K562 (cell line): Measurements from ENCODE around the gene U2AF1L4. TPM values are rescaled to one million over a fixed set of nuclear protein-coding genes. Genes with fewer than 3 reads are reported as not detected.

Source experiments
- ASH1L ChIP-seq: fragments of 450-650 bp; IDR thresholded peaks from 2 replicates; pipeline ENCODE4 v1.6.1; 2018; ENCODE audit warnings: borderline replicate concordance, mild to moderate bottlenecking, low read depth; ENCODE audit not compliant: partially characterized antibody
- ATF1 ChIP-seq, 2 experiments: fragments of 450-650 bp in 1 of 2; IDR thresholded peaks; 2 replicates each; pipeline ENCODE4 v1.6.1; 2016; ENCODE audit warnings: missing compliant biosample characterization in 1 of 2, missing genetic modification characterization in 1 of 2
- BHLHE40 ChIP-seq: IDR thresholded peaks from 2 replicates; pipeline ENCODE4 v1.6.1; 2011; ENCODE audit warnings: low read length, improper control_type of control experiment
- CAMTA2 ChIP-seq: fragments of 250-450 bp; sonication (Bioruptor Pico); conservative IDR thresholded peaks from 2 replicates; pipeline ENCODE4 v1.5.1; 2022
- FOXA3 ChIP-seq, 2 experiments: fragments of 450-650 bp in 1 of 2; sonication (generic) in 1 of 2; formaldehyde crosslinking; IDR thresholded peaks in 1 of 2; conservative IDR thresholded peaks in 1 of 2; 2 replicates each; pipeline versions ENCODE4 v1.4.0 to v1.8.0; 2020 to 2022; ENCODE audit warnings: mild to moderate bottlenecking in 2 of 2, missing genetic modification reagents in 1 of 2
- FOXO4 ChIP-seq: fragments of 450-650 bp; formaldehyde crosslinking; IDR thresholded peaks from 2 replicates; pipeline ENCODE4 v1.4.0; 2020; ENCODE audit warnings: mild to moderate bottlenecking, moderate library complexity
- FUS ChIP-seq: fragments of 200-400 bp; formaldehyde crosslinking; optimal IDR thresholded peaks from 2 replicates; pipeline ENCODE3; 2017; ENCODE audit warnings: low read depth, low read length
- GABPA ChIP-seq: fragments of 200-800 bp; sonication (Bioruptor generic); conservative IDR thresholded peaks from 2 replicates; pipeline ENCODE4 v1.6.1; 2016; ENCODE audit warnings: low read depth, missing genetic modification characterization, missing compliant biosample characterization
- KDM4B ChIP-seq, 2 experiments: fragments of 450-650 bp in 1 of 2; sonication (generic) in 1 of 2; IDR thresholded peaks; 2 replicates each; pipeline ENCODE4 v1.6.1; 2016 to 2017; ENCODE audit warnings: borderline replicate concordance in 2 of 2, antibody characterized with exemption in 1 of 2, low read depth in 1 of 2, mild to moderate bottlenecking in 1 of 2
- MAZ ChIP-seq, 2 experiments: fragments of 450-650 bp in 1 of 2; sonication (generic) in 1 of 2; formaldehyde crosslinking; IDR thresholded peaks in 1 of 2; conservative IDR thresholded peaks in 1 of 2; 2 replicates each; pipeline versions ENCODE4 v1.4.0 to v1.5.0; 2020; ENCODE audit warnings: mild to moderate bottlenecking in 1 of 2, missing genetic modification reagents in 1 of 2
- NCOA6 ChIP-seq: fragments of 450-650 bp; IDR thresholded peaks from 2 replicates; pipeline ENCODE4 v1.6.1; 2017; ENCODE audit warnings: mild to moderate bottlenecking
- NFXL1 ChIP-seq: fragments of 450-650 bp; formaldehyde crosslinking; IDR thresholded peaks from 2 replicates; pipeline ENCODE4 v1.4.0; 2021; ENCODE audit warnings: mild to moderate bottlenecking
- PHF8 ChIP-seq: fragments of 200-600 bp; sonication (generic); IDR thresholded peaks from 2 replicates; pipeline ENCODE4 v1.6.1; 2012; ENCODE audit warnings: mixed run types, mild to moderate bottlenecking, inconsistent platforms, low read length, moderate library complexity, borderline replicate concordance
- RAD51 ChIP-seq: fragments of 450-650 bp; IDR thresholded peaks from 2 replicates; pipeline ENCODE4 v1.7.1; 2016; ENCODE audit warnings: low read depth, mild to moderate bottlenecking, borderline replicate concordance
- RNF2 ChIP-seq: sonication (generic); IDR thresholded peaks from 2 replicates; pipeline ENCODE4 v1.6.1; 2016
- SMAD3 ChIP-seq: fragments of 450-650 bp; formaldehyde crosslinking; conservative IDR thresholded peaks from 2 replicates; pipeline ENCODE4 v1.4.0; 2020; ENCODE audit warnings: mild to moderate bottlenecking
- SNAPC5 ChIP-seq: fragments of 250-450 bp; sonication (Bioruptor Pico); IDR thresholded peaks from 2 replicates; pipeline ENCODE4 v1.8.0; 2021; ENCODE audit warnings: moderate library complexity, mild to moderate bottlenecking, inconsistent platforms
- STAT5B ChIP-seq: fragments of 250-450 bp; sonication (Bioruptor Pico); IDR thresholded peaks from 2 replicates; pipeline ENCODE4 v1.8.0; 2021; ENCODE audit warnings: mild to moderate bottlenecking, inconsistent platforms
- TAF1 ChIP-seq: IDR thresholded peaks from 2 replicates; pipeline ENCODE4 v1.6.1; 2011; ENCODE audit warnings: mild to moderate bottlenecking, low read length, moderate library complexity; ENCODE audit not compliant: insufficient read depth, control insufficient read depth, severe bottlenecking; ENCODE audit errors: extremely low read depth
- TAF15 ChIP-seq: fragments of 200-400 bp; formaldehyde crosslinking; IDR thresholded peaks from 2 replicates; pipeline ENCODE4 v1.6.1; 2017; ENCODE audit warnings: mild to moderate bottlenecking, low read depth, low read length, moderate library complexity
- XRCC5 ChIP-seq: fragments of 200-400 bp; formaldehyde crosslinking; IDR thresholded peaks from 2 replicates; pipeline ENCODE4 v1.6.1; 2017; ENCODE audit warnings: low read depth, mild to moderate bottlenecking, low read length
- ZBTB12 ChIP-seq: fragments of 250-450 bp; sonication (Bioruptor Pico); IDR thresholded peaks from 2 replicates; pipeline ENCODE4 v1.4.0; 2020
- ZNF140 ChIP-seq: fragments of 250-450 bp; sonication (Bioruptor Pico); IDR thresholded peaks from 2 replicates; pipeline ENCODE4 v1.8.0; 2021; ENCODE audit warnings: moderate library complexity, mild to moderate bottlenecking, inconsistent platforms
- ZNF274 ChIP-seq: IDR thresholded peaks from 2 replicates; pipeline ENCODE4 v1.6.1; 2011; ENCODE audit warnings: low read depth, mild to moderate bottlenecking, low read length, moderate library complexity, borderline replicate concordance
- ZNF695 ChIP-seq: fragments of 450-650 bp; formaldehyde crosslinking; IDR thresholded peaks from 2 replicates; pipeline ENCODE4 v1.4.0; 2020; ENCODE audit warnings: mild to moderate bottlenecking, moderate library complexity
- ZNF830 ChIP-seq: fragments of 250-450 bp; sonication (Bioruptor Pico); IDR thresholded peaks from 2 replicates; pipeline ENCODE4 v1.5.0; 2021; ENCODE audit warnings: mild to moderate bottlenecking
- ZSCAN32 ChIP-seq: fragments of 450-650 bp; formaldehyde crosslinking; IDR thresholded peaks from 2 replicates; pipeline ENCODE4 v1.4.0; 2020; ENCODE audit warnings: mild to moderate bottlenecking, moderate library complexity
- polyA plus RNA-seq, 8 experiments: library from polyadenylated mRNA; depleted of rRNA in 4 of 8; stranded (reverse) in 5 of 8; unstranded in 3 of 8; fragments of >200 nt; fragmentation: Nextera tagmentation in 2 of 8; fragmentation: Illumina TruSeq in 1 of 8; extraction: Ambion mirVana in 2 of 8; extraction: Trizol in 1 of 8; gene quantifications; 2 replicates each; pipeline versions ENCODE4 v1.2.1 to v1.2.3, GENCODE V29; 2011 to 2014; ENCODE audit warnings: inconsistent platforms in 1 of 8, missing spikeins in 1 of 8
- total RNA-seq, 7 experiments: library from RNA; depleted of rRNA in 6 of 7; stranded (reverse); fragments of >200 nt in 6 of 7; fragmentation: Illumina TruSeq in 2 of 7; extraction: Trizol in 2 of 7; gene quantifications; 2 replicates each; pipeline versions ENCODE4 v1.2.1 to v1.2.3, GENCODE V29; 2011 to 2021; ENCODE audit warnings: low replicate concordance in 1 of 7

The U2AF1L4 gene
- total and polyA plus RNA-seq, 9 of the 15 experiments (the other 6 are each of a cell fraction or from before 2014, with no cell fraction given): 8.4 to 19.5 (median 12.6) TPM

DNA sequence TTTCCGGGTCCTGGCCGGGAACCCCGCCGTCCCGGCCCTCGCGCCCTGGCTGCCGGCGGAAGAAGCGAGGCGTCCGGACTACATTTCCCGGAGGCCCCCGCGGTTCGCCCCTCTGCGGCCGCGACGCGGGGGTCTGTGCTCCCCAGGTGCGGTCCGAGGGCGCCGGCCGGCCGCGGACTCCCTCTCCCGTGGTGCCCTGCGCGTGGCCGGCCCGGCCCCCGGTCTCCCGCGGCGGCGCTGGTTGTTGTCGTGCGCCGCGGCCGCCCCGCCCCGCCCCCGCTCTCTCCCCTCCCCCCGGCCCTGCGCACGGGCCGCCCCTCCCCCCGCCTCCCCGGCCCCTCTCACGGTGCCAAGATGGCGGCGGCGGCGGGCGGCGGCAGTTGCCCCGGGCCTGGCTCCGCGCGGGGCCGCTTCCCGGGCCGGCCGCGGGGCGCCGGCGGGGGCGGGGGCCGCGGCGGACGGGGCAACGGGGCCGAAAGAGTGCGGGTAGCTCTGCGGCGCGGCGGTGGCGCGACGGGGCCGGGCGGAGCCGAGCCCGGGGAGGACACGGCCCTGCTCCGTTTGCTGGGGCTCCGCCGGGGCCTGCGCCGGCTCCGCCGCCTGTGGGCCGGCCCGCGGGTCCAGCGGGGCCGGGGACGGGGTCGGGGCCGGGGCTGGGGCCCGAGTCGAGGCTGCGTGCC, 27.4 kb downstream of the U2AF1L4 start, which contains the start of gene KMT2B (continued):
- TF ChIP-seq RAD51 (no peak), MAZ (CRISPR knock-in tag; conservative IDR thresholded peaks at IDR 0.05 in 1 of 2, IDR thresholded peaks at IDR 0.05 in 1 of 2) (peak in 1 of 2 experiments; percentile 10), NFXL1 (CRISPR knock-in tag) (no peak), ZNF695 (CRISPR knock-in tag) (no peak), FUS (no peak), BHLHE40 (no peak), ZBTB12 (peak; percentile 69), TAF15 (no peak), SNAPC5 (CRISPR knock-in tag) (no peak), CAMTA2 (CRISPR knock-in tag) (no peak), PHF8 (peak; percentile 54; the same call in 1 of the 2 replicates), ZNF274 (no peak), ZNF830 (CRISPR knock-in tag) (no peak), GABPA (tag) (peak; percentile 82), NCOA6 (no peak), FOXO4 (CRISPR knock-in tag) (no peak), FOXA3 (CRISPR knock-in tag; conservative IDR thresholded peaks at IDR 0.05 in 1 of 2, IDR thresholded peaks at IDR 0.05 in 1 of 2) (no peak), STAT5B (CRISPR knock-in tag) (no peak), ASH1L (no peak), ZSCAN32 (CRISPR knock-in tag) (no peak), KDM4B (IDR thresholded peaks at IDR 0.05; ENCODE audit: borderline replicate concordance in 2 of 2, low read depth in 1 of 2) (no peak), SMAD3 (CRISPR knock-in tag) (no peak), XRCC5 (no peak), TAF1 (peak; percentile 51), ATF1 (CRISPR knock-in tag; IDR thresholded peaks at IDR 0.05) (0 out of 2 replicates have a peak, but pooled peaks have one; percentile 17), ATF1 (tag; IDR thresholded peaks at IDR 0.05) (peak; percentile 91), ZNF140 (no peak), RNF2 (no peak)
